C4-2B (cell line): ENCODE measurements around the gene NDEL1.

Experiments used
- ZFX ChIP-seq: fragments of 450-650 bp; IDR thresholded peaks from 2 replicates; pipeline ENCODE4 v1.6.1; 2017
- TF ChIP-seq, protein P1 (sequence below): fragments of 450-650 bp; conservative IDR thresholded peaks from 2 replicates; pipeline ENCODE4 v1.5.1; 2017; ENCODE audit warnings: mild to moderate bottlenecking

GRCh38 chr17:8447799-8448198 is 12.1 kb downstream of the NDEL1 start:
- TF ChIP-seq, protein P1, sequence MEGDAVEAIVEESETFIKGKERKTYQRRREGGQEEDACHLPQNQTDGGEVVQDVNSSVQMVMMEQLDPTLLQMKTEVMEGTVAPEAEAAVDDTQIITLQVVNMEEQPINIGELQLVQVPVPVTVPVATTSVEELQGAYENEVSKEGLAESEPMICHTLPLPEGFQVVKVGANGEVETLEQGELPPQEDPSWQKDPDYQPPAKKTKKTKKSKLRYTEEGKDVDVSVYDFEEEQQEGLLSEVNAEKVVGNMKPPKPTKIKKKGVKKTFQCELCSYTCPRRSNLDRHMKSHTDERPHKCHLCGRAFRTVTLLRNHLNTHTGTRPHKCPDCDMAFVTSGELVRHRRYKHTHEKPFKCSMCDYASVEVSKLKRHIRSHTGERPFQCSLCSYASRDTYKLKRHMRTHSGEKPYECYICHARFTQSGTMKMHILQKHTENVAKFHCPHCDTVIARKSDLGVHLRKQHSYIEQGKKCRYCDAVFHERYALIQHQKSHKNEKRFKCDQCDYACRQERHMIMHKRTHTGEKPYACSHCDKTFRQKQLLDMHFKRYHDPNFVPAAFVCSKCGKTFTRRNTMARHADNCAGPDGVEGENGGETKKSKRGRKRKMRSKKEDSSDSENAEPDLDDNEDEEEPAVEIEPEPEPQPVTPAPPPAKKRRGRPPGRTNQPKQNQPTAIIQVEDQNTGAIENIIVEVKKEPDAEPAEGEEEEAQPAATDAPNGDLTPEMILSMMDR = no peak
- TF ChIP-seq ZFX = no peak
